GM18861 (cell line): ENCODE data around the gene MREG.

Experiments
- ATAC-seq: cut with Tn5 transposase; IDR thresholded peaks from one replicate; pipeline ENCODE4 v1.9.1; 2021; ENCODE audit not compliant: unreplicated experiment

The MREG gene

DNA sequence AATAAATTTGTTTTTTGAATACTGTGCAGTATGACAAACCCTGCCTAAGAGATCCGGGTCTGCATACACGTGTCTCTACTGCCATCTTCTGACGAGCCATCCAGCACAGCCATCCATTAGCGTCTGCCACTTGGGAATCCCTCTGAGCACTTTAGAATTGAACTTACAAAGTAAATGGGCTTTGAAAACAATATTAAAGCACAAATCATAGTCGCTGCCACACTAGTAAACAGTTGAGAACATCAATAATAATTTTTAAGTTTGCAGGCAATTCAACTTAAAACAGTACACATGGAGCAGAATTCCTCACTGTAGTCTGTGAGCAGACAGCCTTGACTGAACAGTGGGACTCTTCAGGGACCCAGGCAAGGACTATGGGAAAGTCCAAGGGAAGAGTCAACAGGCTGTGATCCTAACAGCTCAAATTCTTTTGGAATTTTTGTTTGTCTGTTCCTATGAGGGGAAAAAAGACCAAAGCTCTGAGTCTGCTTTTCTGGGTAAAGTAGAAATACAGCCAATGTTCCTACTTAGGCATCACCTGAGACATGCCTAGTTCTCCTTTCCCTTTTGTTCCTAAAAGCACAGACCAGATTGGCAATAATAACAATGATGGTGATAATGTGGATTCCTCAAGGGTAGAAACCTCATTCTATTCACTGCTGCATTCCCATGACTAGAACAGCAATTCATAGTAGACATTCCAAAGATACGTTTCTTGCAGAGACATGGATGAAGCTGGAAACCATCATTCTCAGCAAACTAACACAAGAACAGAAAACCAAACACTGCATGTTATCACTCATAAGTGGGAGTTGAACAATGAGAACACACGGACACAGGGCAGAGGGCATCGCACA lies 92.9 kb downstream of the MREG start:
- ATAC-seq, result peak; percentile 66

DNA sequence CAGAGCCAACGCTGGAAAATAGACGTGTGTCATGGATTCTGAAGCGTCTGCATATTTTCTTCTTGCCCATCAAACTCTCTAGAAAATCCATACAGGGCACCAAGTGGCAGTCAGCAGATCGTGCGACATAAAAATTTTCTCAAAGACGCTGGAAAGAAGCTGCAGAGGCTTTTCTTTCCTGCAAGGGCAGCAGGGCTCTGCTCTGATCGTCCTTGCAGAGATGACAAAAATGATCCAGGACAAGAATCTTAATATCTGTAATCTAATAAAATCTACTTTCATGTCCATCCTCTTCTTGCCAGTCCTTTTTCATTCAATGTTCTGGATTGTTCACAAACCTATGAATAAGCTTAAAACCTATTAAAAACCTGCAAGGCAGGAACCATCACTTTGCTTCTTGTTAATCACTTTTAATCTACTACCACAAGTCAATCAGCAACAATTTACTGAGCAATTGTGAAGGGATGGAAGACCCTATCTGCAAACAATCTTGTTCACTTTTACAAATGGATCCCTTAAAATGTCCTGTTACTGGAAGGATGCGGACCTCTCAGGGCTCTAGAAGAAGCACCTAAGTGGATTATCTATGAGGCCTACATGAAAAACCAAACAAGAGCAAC lies 93.6 kb downstream of the MREG start:
- ATAC-seq, result no peak

DNA sequence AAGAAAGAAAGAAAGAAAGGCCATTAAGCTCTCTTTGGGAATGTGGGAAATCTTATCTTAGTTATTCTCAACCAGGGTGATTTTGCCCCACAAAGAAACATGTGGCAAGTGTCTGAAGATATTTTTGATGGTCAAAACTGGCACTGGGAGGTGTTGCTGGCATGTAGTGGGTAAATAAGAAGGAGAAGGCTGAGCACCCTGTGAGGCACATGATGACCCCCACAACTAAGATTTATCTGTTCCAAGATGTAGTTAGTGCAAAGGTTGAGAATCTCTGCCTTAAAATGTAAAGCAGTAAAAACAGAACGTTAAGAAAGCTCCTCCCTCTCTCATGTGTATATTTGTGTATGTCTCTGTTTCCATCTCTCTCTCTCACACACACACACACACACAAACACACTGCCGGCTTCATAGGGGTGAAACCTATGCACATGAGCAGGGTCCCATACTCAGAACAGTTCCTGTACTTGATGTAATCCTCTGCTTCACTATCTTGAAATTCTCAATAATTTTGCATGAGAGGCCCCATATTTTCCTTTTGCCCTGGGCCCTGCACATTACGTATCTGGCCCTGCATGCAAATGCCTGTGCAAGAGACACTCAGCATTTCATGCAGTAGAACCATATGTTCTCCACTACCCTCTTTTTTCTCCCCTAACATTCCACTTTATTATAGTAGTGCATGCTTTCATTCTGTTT lies 94.3 kb downstream of the MREG start:
- ATAC-seq, result no peak

DNA sequence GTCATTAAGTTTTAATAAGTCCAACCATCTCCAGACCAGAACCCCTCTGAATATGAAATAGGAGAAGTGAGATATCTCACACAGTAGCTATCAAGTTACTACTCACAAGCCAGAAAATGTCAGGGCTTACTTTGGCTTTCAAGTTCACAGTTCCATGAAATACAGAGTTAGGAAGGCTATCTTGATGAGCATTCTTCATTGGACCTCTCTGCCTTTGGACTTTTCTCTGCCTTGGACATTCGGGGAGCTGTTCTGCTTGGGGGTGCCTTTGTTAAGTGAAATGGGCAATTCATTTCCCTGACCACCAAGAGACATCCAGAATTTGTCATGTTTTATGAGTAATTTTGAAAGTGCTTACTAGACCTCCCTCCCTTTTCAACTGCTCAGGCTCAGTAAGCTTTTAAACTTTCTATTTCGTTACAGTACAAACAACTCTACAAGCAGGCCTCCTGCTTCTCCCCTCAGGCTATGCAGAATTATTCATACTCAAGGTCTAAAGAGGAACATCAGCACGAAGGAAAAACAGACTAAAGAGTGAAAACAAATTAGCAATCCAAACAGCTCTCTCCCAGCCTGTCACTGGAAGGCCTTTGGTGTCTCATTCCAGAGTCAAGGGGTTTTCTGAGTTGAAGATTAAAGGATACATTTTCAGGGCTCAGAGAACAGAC lies 95.3 kb downstream of the MREG start:
- peak; percentile 66 for ATAC-seq

DNA sequence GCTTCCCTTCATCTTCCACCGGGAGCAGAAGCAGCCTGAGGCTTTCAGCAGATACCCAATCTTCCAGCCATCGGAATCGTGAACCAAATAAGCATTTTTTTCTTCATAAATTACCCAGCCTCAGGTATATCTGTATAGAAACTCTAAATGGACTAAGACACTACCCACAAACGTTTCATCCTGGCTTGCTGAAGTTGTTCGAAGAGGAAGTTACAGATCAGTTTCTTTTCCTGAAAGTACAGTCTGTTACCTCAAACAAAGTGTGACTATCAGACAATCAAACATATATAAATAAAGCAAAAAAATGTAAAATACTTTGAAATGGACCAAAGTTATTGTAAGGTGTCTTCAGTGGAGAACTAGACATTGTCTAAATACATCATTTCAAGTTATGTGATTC lies 97.9 kb downstream of the MREG start:
- no peak for ATAC-seq

DNA sequence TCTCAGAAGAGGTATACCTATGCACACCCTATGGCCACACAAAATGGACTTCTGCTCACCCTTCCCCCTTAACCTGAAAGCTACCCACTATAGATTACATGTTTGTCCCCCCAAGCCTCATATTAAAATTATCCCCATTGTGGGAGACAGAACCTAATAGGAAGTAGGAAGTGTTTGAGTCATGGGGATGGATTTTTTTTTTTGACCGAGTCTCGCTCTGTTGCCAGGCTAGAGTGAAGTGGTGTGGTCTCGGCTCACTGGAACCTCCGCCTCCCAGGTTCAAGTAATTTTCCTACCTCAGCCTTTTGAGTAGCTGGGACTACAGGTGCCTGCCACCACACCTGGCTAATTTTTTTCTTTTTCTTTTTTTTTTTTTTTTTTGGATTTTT lies 98.6 kb downstream of the MREG start:
- ATAC-seq, result no peak

DNA sequence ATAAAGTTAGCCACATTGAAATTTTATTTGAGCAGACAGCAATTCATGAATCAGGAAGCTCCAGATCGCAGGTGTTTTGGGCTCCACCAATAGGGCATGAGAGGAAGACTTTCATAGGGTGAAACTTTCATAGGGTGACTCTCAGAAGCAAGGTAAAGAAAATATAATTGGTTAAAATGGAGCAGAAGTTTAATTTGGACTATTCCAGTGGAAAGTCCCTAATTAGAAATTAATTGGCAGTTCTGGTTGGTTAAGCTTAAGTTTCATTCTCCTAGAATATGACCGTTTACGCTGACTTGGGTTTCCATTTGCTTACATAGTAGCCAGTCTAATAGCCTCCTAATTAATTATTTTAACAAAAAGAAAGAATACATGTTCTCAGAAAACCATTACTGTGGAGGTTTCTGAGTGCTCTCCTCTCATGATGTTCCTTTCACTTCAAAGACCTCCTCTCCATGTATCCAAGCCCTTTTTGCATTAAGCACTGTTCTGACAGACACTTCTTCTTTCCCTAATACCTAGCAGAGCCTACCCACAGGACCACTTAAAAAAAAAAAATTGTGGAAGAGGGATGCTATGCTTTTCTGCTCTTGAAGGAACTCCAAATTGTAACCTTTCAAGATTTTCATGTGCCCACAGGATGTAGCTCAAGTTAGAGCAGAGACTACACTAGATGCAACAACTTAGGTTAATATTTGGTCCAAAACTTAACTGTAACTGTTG lies 99.1 kb downstream of the MREG start:
- no peak for ATAC-seq

DNA sequence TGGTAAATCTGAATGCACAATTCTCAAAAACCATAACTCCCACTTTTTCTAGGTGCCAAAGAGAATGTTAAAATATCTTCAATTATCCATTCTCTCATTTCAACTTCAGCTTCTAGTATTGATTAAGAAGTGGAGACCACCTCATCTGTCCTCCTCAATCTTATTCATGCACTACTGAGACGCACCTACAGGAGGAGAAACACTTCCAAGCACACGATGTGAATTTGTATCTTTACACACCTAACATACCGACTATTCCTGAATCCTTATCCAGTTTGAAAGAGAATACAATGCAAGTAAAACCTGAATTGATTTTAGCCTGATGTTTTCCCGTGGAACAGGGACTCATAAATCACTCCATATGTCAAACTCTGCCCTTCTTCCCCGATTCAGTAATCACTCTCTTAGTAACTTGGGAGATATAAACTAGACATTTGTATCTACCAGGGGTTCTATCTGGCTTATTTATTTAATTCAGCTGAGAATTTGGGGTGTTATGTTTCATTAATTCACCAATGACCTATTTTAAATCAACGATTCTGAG lies 101.0 kb downstream of the MREG start:
- ATAC-seq, result no peak

DNA sequence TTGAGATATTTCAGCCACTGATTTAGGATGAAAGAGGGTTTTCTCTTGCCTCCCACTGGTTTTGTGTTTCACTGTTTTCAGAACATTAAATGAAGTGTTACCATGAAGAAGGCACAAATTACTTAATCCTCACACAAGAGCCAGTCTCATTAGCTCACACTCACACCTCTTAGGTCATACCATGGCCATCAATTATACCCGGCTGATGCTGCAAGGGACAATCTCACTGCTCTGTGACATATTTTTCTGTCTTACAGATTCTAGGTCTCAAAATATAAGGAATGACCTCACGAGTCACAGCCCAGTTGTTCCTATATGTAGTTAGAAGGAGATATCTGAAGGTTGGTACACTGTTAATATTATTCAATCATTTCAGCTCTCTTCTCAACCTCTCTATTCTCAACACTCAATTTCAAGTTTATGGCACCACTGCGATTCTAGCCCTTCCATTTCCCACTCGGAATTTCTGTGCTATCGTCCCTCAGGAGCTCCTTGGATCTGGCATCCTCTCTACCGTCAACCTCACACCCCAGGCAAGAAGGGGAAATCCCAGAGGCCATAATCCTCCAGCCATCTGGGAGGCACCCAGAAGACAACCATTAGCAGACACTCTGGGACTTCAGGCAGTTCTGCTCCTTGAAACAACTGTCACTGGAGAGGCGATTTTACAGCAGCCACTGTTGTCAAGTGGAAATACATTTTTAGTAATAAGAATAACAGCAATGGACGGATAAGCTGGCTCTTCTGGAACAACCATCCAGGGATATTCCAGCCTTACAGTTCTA lies 101.9 kb downstream of the MREG start:
- no peak for ATAC-seq

DNA sequence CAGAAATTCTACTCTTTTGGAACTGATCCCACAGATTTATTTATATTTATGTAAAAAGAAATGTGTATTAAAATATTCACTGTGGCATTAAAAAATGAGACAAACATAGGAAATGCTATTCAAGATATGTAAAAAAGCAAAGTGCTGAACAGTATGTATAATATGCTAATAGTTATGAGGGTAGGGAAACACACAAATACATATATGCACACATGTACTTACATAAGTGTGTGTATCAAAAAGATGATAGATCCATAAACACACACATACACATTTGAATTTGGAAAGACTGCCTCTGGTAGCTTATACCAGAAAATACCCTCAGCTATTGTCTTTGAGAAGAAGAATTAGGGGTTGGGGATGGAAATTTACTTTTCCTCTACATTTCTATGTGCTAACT lies 103.2 kb downstream of the MREG start:
- no peak for ATAC-seq

DNA sequence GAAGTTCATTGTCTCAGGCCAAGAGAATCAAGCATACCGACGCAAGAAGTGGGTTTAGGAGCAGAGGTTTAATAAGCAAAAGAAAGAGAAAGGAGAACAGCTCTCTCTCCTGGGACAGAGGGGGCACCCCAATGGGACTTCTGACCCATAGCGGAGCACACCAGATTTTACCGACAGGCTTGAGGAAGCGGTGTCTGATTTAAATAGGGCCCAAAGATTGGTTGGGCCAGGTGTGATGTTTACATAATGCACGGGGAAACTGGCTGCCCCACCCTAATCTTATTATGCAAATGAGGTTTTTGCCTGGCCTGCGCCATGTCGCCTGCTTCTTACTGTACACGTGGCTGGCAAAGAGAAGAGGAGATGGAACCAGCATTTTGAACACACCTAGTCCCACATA lies 106.2 kb downstream of the MREG start:
- ATAC-seq, result no peak

DNA sequence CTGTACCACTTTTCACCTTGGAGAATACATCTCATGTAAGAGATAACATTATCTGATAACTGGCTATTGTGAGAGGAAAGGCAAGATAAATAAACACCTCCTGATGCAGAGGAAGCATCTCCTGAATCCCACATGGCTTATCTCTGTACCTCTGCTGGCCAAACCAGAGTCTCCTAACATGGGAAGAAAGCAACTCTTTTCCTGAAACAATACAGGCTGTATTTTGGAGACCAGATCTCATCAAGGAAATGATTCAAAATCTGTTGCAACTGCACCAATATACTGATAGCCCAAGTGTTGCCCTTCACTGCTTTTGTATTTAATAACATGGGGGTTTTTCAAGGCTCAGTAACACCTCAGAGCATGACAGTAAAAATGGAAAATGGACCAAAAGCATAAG lies 106.9 kb downstream of the MREG start:
- ATAC-seq, result no peak

DNA sequence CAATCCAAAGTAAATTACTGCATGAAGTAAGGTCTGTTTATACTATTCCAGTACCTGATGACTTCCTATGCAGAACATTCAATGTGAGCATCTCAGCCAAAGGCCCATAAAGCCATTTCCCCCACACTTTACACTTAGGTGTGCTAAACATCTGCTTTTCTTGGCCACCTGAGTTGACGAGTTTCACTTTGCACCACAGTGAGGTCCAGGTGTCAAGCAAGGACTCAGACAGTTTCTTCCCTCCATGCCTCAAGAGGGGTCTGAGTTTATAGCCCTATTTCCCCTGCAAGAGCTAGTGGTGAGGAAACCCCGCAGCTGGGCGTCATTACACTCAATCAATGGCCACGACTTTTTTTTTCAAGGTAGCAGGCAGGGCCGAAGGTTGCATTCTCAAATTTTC lies 107.7 kb downstream of the MREG start:
- ATAC-seq, result no peak

DNA sequence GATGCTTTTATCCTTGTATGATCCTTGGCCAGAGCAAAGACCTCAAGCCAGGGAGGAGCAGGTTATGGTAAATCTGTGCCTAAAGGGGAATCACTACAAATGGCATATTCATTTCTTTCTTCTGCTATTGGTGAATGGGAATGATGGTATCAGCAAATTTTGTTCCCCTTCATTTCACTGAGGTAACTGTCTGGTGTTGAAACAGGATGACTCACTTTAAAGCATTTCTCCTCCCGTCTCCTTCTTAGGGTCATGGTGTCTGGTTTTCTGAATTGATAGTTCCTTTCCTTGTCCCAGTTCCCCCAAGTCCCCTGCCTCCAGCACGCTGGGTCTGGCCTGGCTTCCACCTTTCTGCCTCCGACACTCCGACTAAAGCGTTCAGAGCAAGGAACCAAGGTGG lies 109.2 kb downstream of the MREG start:
- no peak for ATAC-seq

DNA sequence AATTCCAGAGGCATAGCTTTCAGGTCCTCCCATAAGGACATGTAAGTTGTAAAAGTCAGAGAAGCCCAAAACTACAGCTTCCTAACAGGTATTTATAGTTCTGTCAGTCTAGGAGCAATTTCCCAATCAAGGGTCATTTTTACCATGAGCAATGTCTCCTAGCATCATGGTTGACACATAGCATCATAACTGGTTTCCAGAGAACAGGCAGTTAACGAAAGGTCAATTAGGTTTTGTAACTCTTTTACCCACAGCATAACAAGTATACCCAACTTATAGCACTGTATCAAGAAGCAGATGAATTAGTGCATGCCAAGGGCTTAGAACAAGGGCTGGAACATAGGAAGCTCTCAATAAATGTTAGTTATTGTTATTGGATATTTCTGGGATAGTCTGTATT lies 110.1 kb downstream of the MREG start:
- ATAC-seq, result no peak

DNA sequence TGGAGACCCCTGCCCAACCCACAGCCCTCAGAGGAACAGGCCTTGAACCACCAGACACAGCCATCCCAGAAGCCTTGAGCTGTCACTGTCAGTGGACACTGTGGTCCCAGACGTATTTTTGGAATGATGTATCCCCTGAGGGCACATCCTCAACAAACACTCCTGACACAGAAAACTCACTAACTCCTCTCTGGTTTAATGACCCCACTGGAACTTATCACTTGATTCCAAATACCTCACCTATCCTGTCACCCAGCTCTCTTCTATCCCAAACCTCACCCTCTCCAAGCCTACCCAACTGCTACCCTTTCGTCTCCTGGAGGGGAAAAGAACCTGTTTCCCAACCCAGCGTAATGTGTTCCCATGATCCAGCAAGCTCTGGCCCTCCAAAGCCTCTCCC lies 111.6 kb downstream of the MREG start:
- ATAC-seq, result no peak

DNA sequence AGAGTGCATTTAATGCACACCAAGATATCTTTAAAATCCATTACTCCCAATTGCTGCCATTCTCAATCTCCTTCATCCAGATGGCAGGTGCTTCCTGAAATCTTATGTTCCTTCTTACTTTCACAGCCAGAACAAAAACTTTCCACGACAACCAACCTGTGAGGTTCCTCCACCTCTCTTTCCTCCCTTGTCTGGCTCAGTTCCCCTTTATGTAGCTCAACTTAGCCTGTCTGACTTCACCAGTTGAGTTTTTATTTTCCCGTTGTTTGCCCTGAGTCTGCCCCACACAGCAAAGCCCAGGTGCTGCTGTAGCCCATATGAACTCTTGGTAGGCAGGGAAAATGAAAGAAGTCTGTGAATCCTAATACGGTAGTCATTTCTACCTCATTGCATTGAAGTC lies 112.5 kb downstream of the MREG start:
- ATAC-seq, result peak; percentile 65

DNA sequence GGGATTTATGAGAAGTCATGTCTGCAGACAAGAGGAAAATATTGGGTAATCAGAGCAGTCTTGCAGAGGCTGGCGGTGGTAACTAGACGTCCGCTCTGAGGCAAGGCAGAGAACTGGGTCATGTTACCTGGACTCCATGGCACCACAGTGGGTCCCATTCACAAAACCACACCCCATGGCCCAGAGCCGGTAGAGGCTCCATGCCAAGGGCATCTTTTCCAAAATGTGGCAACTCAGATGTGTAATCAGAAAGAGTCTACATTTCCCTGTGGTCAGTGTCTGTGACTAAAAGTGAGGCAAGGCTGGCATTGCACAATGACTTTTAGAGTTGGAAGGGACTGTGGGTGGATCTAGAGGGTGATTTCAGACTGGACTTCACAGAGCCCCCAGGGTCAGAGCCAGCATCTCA lies 113.1 kb downstream of the MREG start:
- no peak for ATAC-seq

DNA sequence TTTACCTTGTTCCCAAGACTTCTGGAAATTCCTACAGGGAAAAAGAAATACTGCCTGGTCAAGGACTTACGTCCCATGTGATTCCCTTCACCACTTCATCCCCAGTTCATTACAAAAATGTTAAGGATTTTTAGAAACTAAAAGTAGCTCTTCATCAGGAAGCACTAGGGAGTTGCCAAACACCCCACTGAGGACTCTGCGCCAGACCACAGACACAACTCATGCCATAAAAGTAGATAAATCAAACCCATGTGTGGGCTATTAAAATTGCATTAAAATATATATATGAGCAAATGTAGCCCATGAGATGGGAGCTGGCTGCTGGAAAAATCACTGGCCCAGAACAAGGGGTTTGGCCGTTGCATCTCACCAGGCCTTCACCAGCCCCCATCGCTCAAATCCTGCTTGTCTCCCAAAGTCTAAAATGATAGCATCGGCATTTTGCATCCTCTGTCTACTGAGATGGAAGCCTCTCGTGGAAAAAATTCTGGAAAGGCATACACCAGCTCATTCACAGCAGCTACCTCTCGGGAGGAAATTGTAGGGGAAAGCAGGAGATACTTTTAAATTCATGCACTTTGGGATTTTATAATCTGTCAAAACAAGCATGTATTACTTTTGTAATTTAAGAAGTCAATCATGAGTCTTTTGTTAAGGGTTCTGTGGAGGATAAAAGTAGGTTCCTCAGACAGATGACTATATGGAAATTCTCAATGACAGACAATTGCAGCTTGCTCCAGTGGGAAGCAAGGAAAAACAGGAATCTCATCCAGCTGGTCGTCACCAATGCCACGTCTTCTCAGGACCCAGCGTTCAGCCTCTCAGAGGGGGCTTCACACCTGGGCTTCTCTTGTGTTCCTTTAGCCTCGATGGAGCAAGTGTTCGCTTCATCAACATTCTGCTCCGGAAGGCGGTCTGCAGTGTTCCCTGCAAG lies 113.9 kb downstream of the MREG start:
- no peak for ATAC-seq
